Measurements from ENCODE around the gene FAM186B. TPM values are rescaled to one million over a fixed set of nuclear protein-coding genes. Genes with fewer than 3 reads are reported as not detected.

FAM186B gene
- total and polyA plus RNA-seq, 7 donors: 0.04 to 1.00 (median 0.44) TPM

- DNase-seq: no peak
- WGBS, 3 donors: 79 to 82% (median 79%) methylated on average over 8 of the region's 8 CpGs
- Histone ChIP-seq H3K4me1 (peaks cover 10% of the 10 kb centered on the region), H3K9me3 (no peaks in the 10 kb centered on the region), H3K27ac (no peak overlapping the region), H3K27me3 (ENCODE audit: insufficient read depth in 3 of 3, low read length in 2 of 3) (no peaks in the 10 kb centered on the region), H3K36me3 (ENCODE audit: insufficient read depth in 1 of 2, low read depth in 1 of 2) (peaks cover 0 to 65% of the 10 kb centered on the region in 2 donors), H3K4me3 (no peak overlapping the region)
- TF ChIP-seq CTCF (IDR thresholded peaks at IDR 0.05): no peak
- ATAC-seq: no peak
- intact Hi-C loops (cut with DNase I): no loop called here
These were observed 27.7 kb upstream of the FAM186B start for GRCh38 chr12:49632986-49633702.

- DNase-seq (no peak), ATAC-seq (no peak)
- intact Hi-C loops (cut with DNase I): no loop called here
- Histone ChIP-seq H3K4me3 (no peak overlapping the region), H3K9me3 (no peaks in the 10 kb centered on the region), H3K27me3 (ENCODE audit: insufficient read depth in 3 of 3, low read length in 2 of 3) (no peaks in the 10 kb centered on the region), H3K27ac (no peak overlapping the region), H3K4me1 (peaks cover 10% of the 10 kb centered on the region), H3K36me3 (ENCODE audit: insufficient read depth in 1 of 2, low read depth in 1 of 2) (peaks cover 0 to 58% of the 10 kb centered on the region in 2 donors)
- TF ChIP-seq CTCF (IDR thresholded peaks at IDR 0.05): no peak
- WGBS, 3 donors: 85 to 90% (median 87%) methylated on average over 9 of the region's 9 CpGs
These were observed 27.0 kb upstream of the FAM186B start for GRCh38 chr12:49632401-49632800.

- no peaks in the 10 kb centered on the region for H3K27me3 ChIP-seq (ENCODE audit: insufficient read depth in 3 of 3, low read length in 2 of 3)
- H3K27ac ChIP-seq: no peak overlapping the region
- H3K9me3 ChIP-seq: no peaks in the 10 kb centered on the region
- no peak overlapping the region for H3K4me3 ChIP-seq
- peaks cover 2% of the 10 kb centered on the region for H3K4me1 ChIP-seq
- intact Hi-C loops (cut with DNase I): no loop called here
- DNase-seq (no peak), ATAC-seq (no peak)
- peaks cover 0 to 49% of the 10 kb centered on the region in 2 donors for H3K36me3 ChIP-seq (ENCODE audit: insufficient read depth in 1 of 2, low read depth in 1 of 2)
- WGBS, 3 donors: 90 to 96% (median 92%) methylated on average over 6 of the region's 6 CpGs
- TF ChIP-seq CTCF (IDR thresholded peaks at IDR 0.05): no peak
These were observed 26.0 kb upstream of the FAM186B start for GRCh38 chr12:49631336-49631907.

GRCh38 chr12:49627752-49628360, 22.4 kb upstream of the FAM186B start:
- no peaks in the 10 kb centered on the region for H3K9me3 ChIP-seq
- ATAC-seq (no peak), DNase-seq (no peak)
- H3K27ac ChIP-seq: no peak overlapping the region
- no peak for TF ChIP-seq CTCF (IDR thresholded peaks at IDR 0.05)
- no peaks in the 10 kb centered on the region for H3K4me1 ChIP-seq
- 82 to 87% (median 83%) methylated on average over 3 of the region's 3 CpGs for WGBS, 3 donors
- no peaks in the 10 kb centered on the region for H3K27me3 ChIP-seq (ENCODE audit: insufficient read depth in 3 of 3, low read length in 2 of 3)
- intact Hi-C loops (cut with DNase I): loop anchor here in 1 of 2 donors (10.0 kb wide), 1 partner anchor 207 kb away; no protein-coding TSS in a partner anchor
- H3K36me3 ChIP-seq (ENCODE audit: insufficient read depth in 1 of 2, low read depth in 1 of 2): peaks cover 0 to 14% of the 10 kb centered on the region in 2 donors
- no peak overlapping the region for H3K4me3 ChIP-seq

All from psoas muscle (tissue), 8 donors.